Urothelium cell line (cell line): ENCODE data around the gene CHD9.

ENCODE experiments used
- DNase-seq: peaks from one replicate; pipeline ENCODE4 v3.0.0; 2011; ENCODE audit warnings: low spot score, mixed read lengths
- FAIRE-seq: peaks from 2 replicates; lab custom pipeline; 2011; peaks lifted over from hg19 to GRCh38; lab: Jason Lieb, UNC

The CHD9 gene

GRCh38 chr16:53356478-53357207, 301.9 kb downstream of the CHD9 start:
- FAIRE-seq, result no peak
- no peak for DNase-seq

GRCh38 chr16:53357208-53357586, 302.4 kb downstream of the CHD9 start:
- DNase-seq (no peak), FAIRE-seq (no peak)

GRCh38 chr16:53357955-53358354, 303.2 kb downstream of the CHD9 start:
- no peak for DNase-seq
- FAIRE-seq, result no peak

GRCh38 chr16:53358884-53359283, 304.1 kb downstream of the CHD9 start:
- FAIRE-seq (no peak), DNase-seq (no peak)

GRCh38 chr16:53369921-53370320, 315.1 kb downstream of the CHD9 start:
- no peak for FAIRE-seq
- no peak for DNase-seq

GRCh38 chr16:53370827-53371226, 316.0 kb downstream of the CHD9 start:
- FAIRE-seq, result no peak
- DNase-seq, result no peak

GRCh38 chr16:53372992-53373871, 318.4 kb downstream of the CHD9 start:
- FAIRE-seq, result no peak
- DNase-seq, result no peak

GRCh38 chr16:53374800-53375199, 320.0 kb downstream of the CHD9 start:
- FAIRE-seq, result no peak
- no peak for DNase-seq

GRCh38 chr16:53378138-53378537, 323.3 kb downstream of the CHD9 start:
- FAIRE-seq, result no peak
- no peak for DNase-seq
